K562 (cell line): ENCODE results near the gene GIPR. TPM values are rescaled to one million over a fixed set of nuclear protein-coding genes. Genes with fewer than 3 reads are reported as not detected.

Experiments used
- ATF4 ChIP-seq: fragments of 450-650 bp; formaldehyde crosslinking; IDR thresholded peaks from 2 replicates; pipeline ENCODE4 v1.4.0; 2022; ENCODE audit warnings: mild to moderate bottlenecking, moderate library complexity
- CEBPB ChIP-seq: fragments of 450-650 bp; IDR thresholded peaks from 2 replicates; pipeline ENCODE4 v1.6.1; 2016; ENCODE audit warnings: missing genetic modification characterization, missing compliant biosample characterization
- CREM ChIP-seq: IDR thresholded peaks from 2 replicates; pipeline ENCODE4 v1.6.1; 2014; ENCODE audit warnings: antibody characterized with exemption, low read depth
- EP400 ChIP-seq: fragments of 450-650 bp; IDR thresholded peaks from 2 replicates; pipeline ENCODE4 v1.6.1; 2017; ENCODE audit warnings: antibody characterized with exemption, mild to moderate bottlenecking, moderate library complexity
- ETV1 ChIP-seq: fragments of 450-650 bp; conservative IDR thresholded peaks from 2 replicates; pipeline ENCODE4 v1.6.1; 2016; ENCODE audit warnings: missing genetic modification characterization, control low read depth, low read depth, missing compliant biosample characterization
- HMGN3 ChIP-seq: IDR thresholded peaks from 2 replicates; pipeline ENCODE4 v1.6.1; 2011; ENCODE audit warnings: borderline replicate concordance, low read depth, mild to moderate bottlenecking, mixed read lengths, low read length; ENCODE audit not compliant: insufficient read length; ENCODE audit errors: extremely low read depth
- JUND ChIP-seq, 2 experiments: IDR thresholded peaks; 2 replicates in 1 of 2; 3 replicates in 1 of 2; pipeline ENCODE4 v1.6.1; 2011; ENCODE audit warnings: borderline replicate concordance in 2 of 2, low read depth in 2 of 2, low read length in 2 of 2, improper control_type of control experiment in 1 of 2, missing biosample characterization in 1 of 2, missing genetic modification characterization in 1 of 2, missing genetic modification reagents in 1 of 2
- MAZ ChIP-seq, 2 experiments: fragments of 450-650 bp in 1 of 2; sonication (generic) in 1 of 2; formaldehyde crosslinking; IDR thresholded peaks in 1 of 2; conservative IDR thresholded peaks in 1 of 2; 2 replicates each; pipeline versions ENCODE4 v1.4.0 to v1.5.0; 2020; ENCODE audit warnings: mild to moderate bottlenecking in 1 of 2, missing genetic modification reagents in 1 of 2
- NUFIP1 ChIP-seq: fragments of 450-650 bp; IDR thresholded peaks from 2 replicates; pipeline ENCODE4 v1.6.1; 2018; ENCODE audit not compliant: partially characterized antibody
- PHB ChIP-seq: fragments of 250-450 bp; sonication (Bioruptor Pico); IDR thresholded peaks from 2 replicates; pipeline ENCODE4 v1.5.0; 2021
- POLR2G ChIP-seq: fragments of 200-400 bp; formaldehyde crosslinking; IDR thresholded peaks from 2 replicates; pipeline ENCODE4 v1.6.1; 2017; ENCODE audit warnings: low read depth, mild to moderate bottlenecking, antibody characterized with exemption, low read length, moderate library complexity
- TSHZ1 ChIP-seq: fragments of 250-450 bp; sonication (Bioruptor Pico); IDR thresholded peaks from 2 replicates; pipeline ENCODE4 v1.4.0; 2020; ENCODE audit warnings: mild to moderate bottlenecking, moderate library complexity
- USF2 ChIP-seq: sonication (generic); formaldehyde crosslinking; IDR thresholded peaks from 2 replicates; pipeline ENCODE4 v1.5.0; 2020; ENCODE audit warnings: missing genetic modification reagents
- YY1 ChIP-seq, 3 experiments: IDR thresholded peaks; 2 replicates each; pipeline ENCODE4 v1.6.1; 2011; ENCODE audit warnings: low read length in 2 of 3, mild to moderate bottlenecking in 2 of 3, moderate library complexity in 2 of 3, borderline replicate concordance in 1 of 3, control low read depth in 1 of 3, low read depth in 1 of 3; ENCODE audit not compliant: insufficient read depth in 3 of 3, insufficient replicate concordance in 2 of 3, control insufficient read depth in 1 of 3, insufficient read length in 1 of 3; ENCODE audit errors: extremely low read depth in 1 of 3
- ZC3H8 ChIP-seq: fragments of 450-650 bp; IDR thresholded peaks from 2 replicates; pipeline ENCODE4 v1.6.1; 2017
- ZFP91 ChIP-seq: sonication (generic); formaldehyde crosslinking; IDR thresholded peaks from 2 replicates; pipeline ENCODE4 v1.8.0; 2022; ENCODE audit warnings: mild to moderate bottlenecking, missing genetic modification reagents
- ZNF277 ChIP-seq: fragments of 250-450 bp; sonication (Bioruptor Pico); IDR thresholded peaks from 2 replicates; pipeline ENCODE4 v1.8.0; 2022; ENCODE audit warnings: inconsistent platforms, mild to moderate bottlenecking, moderate library complexity, borderline replicate concordance
- polyA plus RNA-seq, 8 experiments: library from polyadenylated mRNA; depleted of rRNA in 4 of 8; stranded (reverse) in 5 of 8; unstranded in 3 of 8; fragments of >200 nt; fragmentation: Nextera tagmentation in 2 of 8; fragmentation: Illumina TruSeq in 1 of 8; extraction: Ambion mirVana in 2 of 8; extraction: Trizol in 1 of 8; gene quantifications; 2 replicates each; pipeline versions ENCODE4 v1.2.1 to v1.2.3, GENCODE V29; 2011 to 2014; ENCODE audit warnings: inconsistent platforms in 1 of 8, missing spikeins in 1 of 8
- total RNA-seq, 7 experiments: library from RNA; depleted of rRNA in 6 of 7; stranded (reverse); fragments of >200 nt in 6 of 7; fragmentation: Illumina TruSeq in 2 of 7; extraction: Trizol in 2 of 7; gene quantifications; 2 replicates each; pipeline versions ENCODE4 v1.2.1 to v1.2.3, GENCODE V29; 2011 to 2021; ENCODE audit warnings: low replicate concordance in 1 of 7

Gene GIPR
- total and polyA plus RNA-seq, 9 of the 15 experiments (the other 6 are each of a cell fraction or from before 2014, with no cell fraction given), result 2.2 to 26.8 (median 12.7) TPM

- TF ChIP-seq ZFP91 (CRISPR knock-in tag), result no peak
- peak; percentile 78 for TF ChIP-seq POLR2G
- peak; percentile 49; the same call in 1 of the 2 replicates for TF ChIP-seq JUND (IDR thresholded peaks at IDR 0.05; ENCODE audit: borderline replicate concordance, low read depth, low read length)
- TF ChIP-seq JUND (tag; IDR thresholded peaks at IDR 0.05; ENCODE audit: borderline replicate concordance, low read depth, low read length), result no peak; the same call in 2 of the 3 replicates
- TF ChIP-seq CEBPB (tag), result no peak
- no peak for TF ChIP-seq ZNF277 (CRISPR knock-in tag)
- TF ChIP-seq USF2, result no peak
- 0 out of 2 replicates have a peak, but pooled peaks have one; percentile 14 for TF ChIP-seq PHB (CRISPR knock-in tag)
- TF ChIP-seq ETV1 (tag), result no peak
- TF ChIP-seq ZC3H8, result no peak
- no peak for TF ChIP-seq ATF4
- TF ChIP-seq TSHZ1, result no peak
- peak; percentile 59 for TF ChIP-seq CREM
- TF ChIP-seq YY1 (IDR thresholded peaks at IDR 0.05; ENCODE audit: borderline replicate concordance in 1 of 3, control insufficient read depth in 1 of 3, extremely low read depth in 1 of 3, insufficient read depth in 3 of 3, insufficient read length in 1 of 3, insufficient replicate concordance in 2 of 3, low read depth in 1 of 3, low read length in 2 of 3), result peak in 2 of 3 experiments; percentile 62 to 72
- TF ChIP-seq HMGN3, result peak; percentile 88
- TF ChIP-seq NUFIP1, result no peak
- peak; percentile 34; the same call in 1 of the 2 replicates for TF ChIP-seq EP400
- peak; percentile 48 to 78; a peak in 3 of 4 replicates for TF ChIP-seq MAZ (CRISPR knock-in tag; conservative IDR thresholded peaks at IDR 0.05 in 1 of 2, IDR thresholded peaks at IDR 0.05 in 1 of 2)
Measured at GRCh38 chr19:45681391-45682015, 13.5 kb downstream of the GIPR start (continued).
